WI38 (cell line): Measurements from ENCODE around the gene IL20RA.

Source experiments
- H3K4me3 ChIP-seq: 2 replicates; pipeline ENCODE4 v1.5.1; 2011; ENCODE audit warnings: low read depth, mild to moderate bottlenecking, control low read depth, low read length
- TF ChIP-seq, protein P1 (sequence below): IDR thresholded peaks from 2 replicates; pipeline ENCODE4 v1.5.1; 2012; ENCODE audit warnings: low read depth, mild to moderate bottlenecking, control low read depth, low read length

The IL20RA gene

DNA sequence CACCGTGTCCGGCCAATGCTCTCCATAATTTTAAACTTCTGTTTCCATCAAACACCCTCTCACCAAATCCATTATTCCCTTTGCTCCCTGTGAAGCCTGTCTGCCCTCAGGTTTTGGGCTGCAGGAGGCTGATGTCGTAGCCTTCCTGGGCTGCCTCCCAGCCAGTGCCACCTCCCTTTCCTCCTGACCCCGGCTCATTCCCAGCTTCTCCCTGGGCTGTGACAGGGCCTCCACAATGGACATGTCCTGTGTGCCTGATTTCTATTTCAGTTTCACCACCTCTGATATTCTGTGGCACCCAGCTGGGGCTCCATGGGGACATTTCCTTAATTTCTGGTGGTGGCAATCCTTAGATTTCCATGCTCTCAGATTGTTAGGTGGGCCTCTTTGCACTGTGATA lies 28.8 kb downstream of the IL20RA start:
- H3K4me3 ChIP-seq: no peak overlapping the region
- TF ChIP-seq, protein P1, sequence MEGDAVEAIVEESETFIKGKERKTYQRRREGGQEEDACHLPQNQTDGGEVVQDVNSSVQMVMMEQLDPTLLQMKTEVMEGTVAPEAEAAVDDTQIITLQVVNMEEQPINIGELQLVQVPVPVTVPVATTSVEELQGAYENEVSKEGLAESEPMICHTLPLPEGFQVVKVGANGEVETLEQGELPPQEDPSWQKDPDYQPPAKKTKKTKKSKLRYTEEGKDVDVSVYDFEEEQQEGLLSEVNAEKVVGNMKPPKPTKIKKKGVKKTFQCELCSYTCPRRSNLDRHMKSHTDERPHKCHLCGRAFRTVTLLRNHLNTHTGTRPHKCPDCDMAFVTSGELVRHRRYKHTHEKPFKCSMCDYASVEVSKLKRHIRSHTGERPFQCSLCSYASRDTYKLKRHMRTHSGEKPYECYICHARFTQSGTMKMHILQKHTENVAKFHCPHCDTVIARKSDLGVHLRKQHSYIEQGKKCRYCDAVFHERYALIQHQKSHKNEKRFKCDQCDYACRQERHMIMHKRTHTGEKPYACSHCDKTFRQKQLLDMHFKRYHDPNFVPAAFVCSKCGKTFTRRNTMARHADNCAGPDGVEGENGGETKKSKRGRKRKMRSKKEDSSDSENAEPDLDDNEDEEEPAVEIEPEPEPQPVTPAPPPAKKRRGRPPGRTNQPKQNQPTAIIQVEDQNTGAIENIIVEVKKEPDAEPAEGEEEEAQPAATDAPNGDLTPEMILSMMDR: no peak

DNA sequence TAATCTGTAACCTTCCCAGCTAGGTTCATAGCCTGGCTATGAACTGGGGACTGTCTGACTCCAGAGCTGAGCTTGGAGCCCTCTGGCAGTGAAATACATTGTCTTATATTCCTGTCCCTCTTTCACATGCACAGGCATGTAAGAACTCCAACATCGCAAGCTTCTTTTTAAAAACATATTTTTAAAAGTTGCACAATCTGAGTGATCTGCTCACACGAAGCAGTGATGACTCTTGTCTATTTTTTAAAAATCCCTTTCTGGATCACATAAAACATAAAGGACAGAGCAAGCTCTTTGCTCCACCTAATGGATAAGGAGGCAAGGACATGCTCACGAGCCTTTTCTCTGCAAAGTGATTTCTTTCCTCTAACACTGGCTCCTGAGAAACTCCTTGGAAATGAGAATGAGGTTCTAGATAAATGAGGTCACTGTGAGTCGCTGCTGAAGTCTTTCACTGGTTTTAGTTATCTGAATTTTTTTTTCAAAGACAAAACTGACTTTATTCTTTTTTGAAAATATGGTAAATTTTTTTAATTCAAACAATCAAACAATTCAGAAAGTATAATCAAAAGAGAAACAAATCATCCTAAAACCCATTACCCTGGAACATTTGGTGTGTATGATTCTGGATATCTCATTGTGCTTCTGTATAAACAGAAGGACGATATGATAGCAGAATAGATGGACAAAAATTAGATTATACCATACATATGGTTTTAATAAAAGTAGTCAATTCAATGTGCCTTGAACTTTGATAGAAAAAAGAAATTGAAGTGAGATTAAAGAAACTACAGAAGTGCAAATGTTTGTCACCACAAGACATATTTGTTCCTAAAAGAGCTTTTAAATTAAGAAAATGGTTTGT lies 30.8 kb downstream of the IL20RA start:
- TF ChIP-seq, protein P1: peak; percentile 23; the same call in 1 of the 2 replicates
- no peak overlapping the region for H3K4me3 ChIP-seq

DNA sequence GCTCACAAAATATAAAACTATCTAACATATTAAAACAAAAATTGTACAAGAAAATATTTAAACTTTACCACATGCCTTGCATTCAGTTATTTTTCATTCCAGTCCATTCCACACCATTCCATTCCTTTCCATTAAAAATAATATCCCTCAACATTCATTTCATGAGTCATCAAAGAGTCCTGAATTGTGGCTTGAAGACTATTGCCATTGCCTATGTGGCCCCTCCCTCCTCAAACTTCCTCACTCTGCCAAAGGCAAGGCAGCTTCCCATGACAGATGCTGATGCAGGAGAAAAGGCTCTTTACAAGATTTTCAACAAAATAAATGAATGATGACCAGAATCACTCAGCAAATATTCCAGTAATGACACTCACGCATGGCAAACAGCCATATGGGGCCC lies 31.7 kb downstream of the IL20RA start:
- TF ChIP-seq, protein P1: no peak
- H3K4me3 ChIP-seq: no peak overlapping the region

DNA sequence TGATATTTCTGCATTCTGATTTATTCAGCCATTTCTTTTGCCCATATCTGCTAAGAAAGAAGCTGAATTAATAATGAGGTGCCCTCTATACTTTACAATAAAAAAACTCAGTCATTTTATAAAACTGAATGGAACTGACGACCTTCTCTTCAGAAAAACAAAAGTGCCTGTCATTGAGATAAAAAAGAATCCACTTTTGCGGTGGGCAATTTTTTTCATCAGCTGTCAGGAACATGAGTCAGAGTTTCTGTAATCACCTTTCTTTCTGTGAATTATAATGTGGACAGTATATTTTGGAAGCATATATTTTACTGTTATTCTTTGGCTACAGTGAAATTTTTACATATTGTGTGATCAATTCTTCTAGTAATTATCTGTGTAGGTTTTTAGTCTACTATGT lies 33.4 kb downstream of the IL20RA start:
- no peak overlapping the region for H3K4me3 ChIP-seq
- TF ChIP-seq, protein P1: no peak

DNA sequence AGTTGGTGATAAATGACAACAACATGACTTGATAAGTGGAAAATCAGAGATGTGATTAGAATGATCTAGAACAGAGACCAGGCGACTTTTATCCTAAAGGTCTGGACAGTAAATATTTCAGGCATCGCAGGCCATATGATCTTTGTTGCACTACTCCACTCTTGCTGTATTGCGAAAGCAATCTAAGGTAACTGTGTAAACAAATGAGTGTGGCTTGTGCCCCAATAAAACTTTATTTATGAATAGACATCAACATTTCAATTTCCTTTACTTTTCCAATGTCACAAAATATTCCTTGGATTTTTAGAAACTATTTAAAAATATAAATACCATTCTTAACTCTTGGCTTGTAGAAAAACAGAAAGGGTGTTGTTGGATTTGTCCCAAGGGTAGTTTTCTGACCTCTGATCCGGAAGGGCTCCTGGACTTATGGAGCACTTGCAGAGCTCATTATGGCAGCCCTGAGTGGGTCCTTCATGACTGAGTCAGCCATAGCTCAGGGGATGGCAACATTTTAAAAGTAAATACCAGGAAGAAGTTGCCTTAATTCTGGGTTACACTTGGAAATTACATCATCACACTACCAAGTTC lies 34.5 kb downstream of the IL20RA start:
- TF ChIP-seq, protein P1: no peak
- H3K4me3 ChIP-seq: no peak overlapping the region

DNA sequence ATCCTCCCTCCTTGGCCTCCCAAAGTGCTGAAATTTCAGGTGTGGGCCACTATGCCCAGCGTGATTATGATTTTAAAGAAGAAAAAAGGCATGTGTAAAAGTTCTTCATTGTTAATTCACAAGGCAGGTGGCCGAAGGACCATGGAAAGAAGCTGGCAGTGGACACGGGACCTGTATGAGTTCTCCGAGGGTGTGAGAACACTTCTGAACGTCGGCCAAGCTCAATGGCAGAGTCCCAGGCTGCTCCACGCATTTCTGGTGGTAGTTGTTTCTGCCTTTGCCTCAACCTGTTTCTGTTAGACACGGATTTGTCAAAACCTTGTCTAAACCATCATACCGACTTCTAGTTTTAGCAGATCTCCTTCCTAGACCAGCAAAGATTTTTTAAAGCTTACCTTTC lies 36.6 kb downstream of the IL20RA start:
- TF ChIP-seq, protein P1: no peak
- no peak overlapping the region for H3K4me3 ChIP-seq

DNA sequence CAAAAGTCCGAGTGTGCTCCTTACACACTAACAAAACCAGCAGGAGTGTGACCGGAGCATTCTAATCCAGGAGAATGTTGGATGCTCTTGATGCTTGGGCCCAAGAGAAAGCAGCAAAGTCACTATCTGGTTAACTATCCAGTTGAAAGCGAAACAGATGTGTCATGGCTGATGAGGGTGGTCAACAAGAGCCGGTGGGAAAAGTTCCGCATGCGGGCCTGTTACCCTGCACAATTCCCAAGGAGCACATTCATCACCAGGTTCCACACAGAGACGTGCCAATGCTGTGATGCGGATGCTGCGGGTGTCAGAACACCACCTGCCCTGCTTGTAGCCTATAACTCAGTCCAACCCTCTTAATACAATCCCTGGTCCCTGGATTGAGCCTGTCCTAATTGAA lies 38.7 kb downstream of the IL20RA start:
- TF ChIP-seq, protein P1: no peak
- H3K4me3 ChIP-seq: no peak overlapping the region
